ENCODE measurements around the gene UGDH.

- TF ChIP-seq CTCF (IDR thresholded peaks at IDR 0.05) (no peak), POLR2A (IDR thresholded peaks at IDR 0.05) (no peak)
These were observed 32.4 kb upstream of the UGDH start for GRCh38 chr4:39559626-39560025.
